ENCODE measurements around the gene BTG1.
A peak's percentile ranks its signal among the peaks of the same experiment; 100 is the strongest.
"Not testable (repeated sequence)": the region's sequence is repeated elsewhere in the genome, so short reads cannot be mapped to it uniquely, and the experiment has no call there.

The BTG1 gene

DNA sequence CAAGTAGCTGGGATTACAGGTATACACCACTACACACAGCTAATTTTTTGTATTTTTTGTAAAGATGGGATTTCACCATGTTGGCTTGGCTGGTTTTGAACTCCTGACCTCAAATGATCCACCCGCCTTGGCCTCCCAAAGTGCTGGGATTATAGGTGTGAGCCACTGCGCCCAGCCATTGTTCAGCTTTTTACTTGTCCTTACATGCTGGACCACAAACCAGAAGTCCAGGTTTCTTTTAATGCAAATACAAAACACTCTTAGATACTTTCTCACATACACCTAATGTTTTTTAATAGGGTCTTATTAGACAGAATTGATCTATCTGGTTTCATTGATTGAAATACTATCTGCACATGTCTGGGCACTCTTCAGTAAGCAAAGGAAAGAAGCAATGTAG is 40.5 kb downstream of the BTG1 start:
- ATAC-seq, result no peak
- Mint-ChIP-seq H3K27me3 (no peaks in the 10 kb centered on the region), H3K4me3 (no peak overlapping the region), H3K36me3 (peaks cover 11% of the 10 kb centered on the region), H3K27ac (no peak overlapping the region), H3K4me1 (peaks cover 36% of the 10 kb centered on the region), H3K9me3 (peaks cover 7% of the 10 kb centered on the region)

DNA sequence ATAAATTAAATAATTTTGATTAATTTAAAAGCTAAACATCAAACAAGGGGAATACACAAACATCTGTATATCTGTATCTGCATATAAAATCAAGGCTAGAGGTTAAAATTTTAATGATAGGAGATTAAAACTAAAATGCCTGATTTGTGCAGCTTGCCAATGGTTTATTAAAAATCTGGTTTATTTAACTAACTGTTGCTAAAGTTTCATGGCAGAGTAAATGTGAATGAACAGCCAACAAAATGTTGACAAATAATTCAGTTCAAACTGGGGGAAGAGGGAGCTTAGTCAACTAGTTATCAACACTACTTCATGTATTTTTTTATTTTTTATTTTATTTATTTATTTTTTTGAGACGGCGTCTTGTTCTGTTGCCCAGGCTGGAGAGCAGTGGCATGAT is 43.0 kb downstream of the BTG1 start:
- ATAC-seq, result no peak
- no peak overlapping the region for H3K4me3 Mint-ChIP-seq
- no peaks in the 10 kb centered on the region for H3K27me3 Mint-ChIP-seq
- H3K36me3 Mint-ChIP-seq, result peaks cover 19% of the 10 kb centered on the region
- no peak overlapping the region for H3K27ac Mint-ChIP-seq
- peaks cover 22% of the 10 kb centered on the region for H3K4me1 Mint-ChIP-seq
- peaks cover 13% of the 10 kb centered on the region for H3K9me3 Mint-ChIP-seq

DNA sequence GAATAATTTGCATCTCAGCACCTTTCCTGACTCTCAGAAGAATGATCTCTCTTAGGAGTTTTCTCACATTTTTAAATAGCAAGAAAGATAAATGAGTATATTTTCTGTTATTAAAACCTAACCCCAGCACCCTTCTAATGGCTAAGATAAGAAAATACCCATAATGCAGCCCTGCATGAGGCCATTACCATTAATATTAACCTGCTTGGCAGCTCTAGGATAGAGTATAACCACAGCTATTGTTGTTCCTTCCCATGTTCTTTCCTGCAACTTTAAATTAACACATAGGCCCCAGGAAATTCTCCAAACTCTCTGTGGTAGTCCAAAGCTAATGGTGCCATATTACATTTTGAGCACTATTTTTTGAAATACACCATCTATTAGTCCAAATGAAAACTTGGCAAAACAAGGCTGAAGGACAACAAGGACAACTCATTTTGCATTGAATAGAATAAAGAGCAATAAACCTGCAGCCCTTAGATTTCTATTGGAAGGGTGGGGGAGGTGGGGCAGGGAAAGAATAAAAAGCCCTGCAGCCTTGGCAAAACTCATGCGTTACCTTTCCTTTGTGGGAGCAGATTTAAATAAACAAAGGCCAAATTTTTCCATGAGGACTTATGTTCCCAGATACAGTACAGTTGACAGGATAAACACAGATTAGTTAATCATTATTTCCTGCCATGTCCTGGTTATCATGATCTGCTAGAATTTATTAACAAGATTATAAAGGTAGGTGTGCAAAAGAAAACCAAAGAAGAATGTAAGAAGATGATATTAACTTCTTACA is 46.9 kb downstream of the BTG1 start:
- ATAC-seq, result no peak
- Mint-ChIP-seq H3K36me3 (peaks cover 19% of the 10 kb centered on the region), H3K27ac (no peak overlapping the region)

DNA sequence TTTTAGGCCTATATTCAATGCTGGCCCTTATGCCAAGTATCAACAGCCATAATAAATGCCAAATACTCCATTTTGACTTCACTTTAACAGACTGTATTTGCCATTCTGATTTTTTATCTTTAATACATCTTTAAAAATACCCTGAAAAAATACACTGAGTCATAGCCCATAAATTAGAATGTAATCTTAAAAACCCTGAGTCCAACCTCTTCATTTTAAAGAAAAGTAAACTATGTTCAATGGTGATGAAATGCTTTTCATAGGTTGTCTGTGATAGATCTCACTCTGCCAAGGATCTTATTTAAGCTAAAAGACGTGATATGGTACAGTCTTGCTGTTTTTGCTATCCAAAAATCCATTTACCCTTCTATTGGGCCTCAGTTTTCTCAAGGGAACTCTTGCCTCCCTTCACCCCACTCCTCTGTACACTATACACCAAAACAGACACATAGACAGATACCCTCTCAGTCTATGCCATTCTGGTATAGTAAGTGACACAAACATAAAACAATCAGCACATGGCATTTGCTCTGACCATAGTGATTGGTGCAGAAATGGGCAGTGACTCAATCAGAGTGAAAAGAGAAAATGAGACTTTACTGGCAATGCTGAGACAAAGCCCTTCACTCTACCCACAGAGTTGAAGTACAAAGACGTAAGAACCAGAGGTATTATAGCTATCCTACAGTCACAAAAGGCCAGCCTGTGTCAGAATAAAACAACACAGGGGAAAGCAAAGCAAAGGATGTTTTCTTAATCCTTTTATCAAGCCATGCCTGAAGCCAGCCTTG is 49.1 kb downstream of the BTG1 start:
- Mint-ChIP-seq H3K36me3 (peaks cover 19% of the 10 kb centered on the region), H3K9me3 (peaks cover 13% of the 10 kb centered on the region), H3K27me3 (no peaks in the 10 kb centered on the region), H3K4me1 (peaks cover 17% of the 10 kb centered on the region), H3K4me3 (no peak overlapping the region), H3K27ac (no peak overlapping the region)
- no peak for ATAC-seq

More for the DNA sequence above, 46.9 kb downstream of the BTG1 start:
- peaks cover 17% of the 10 kb centered on the region for H3K4me1 Mint-ChIP-seq
- H3K27me3 Mint-ChIP-seq, result no peaks in the 10 kb centered on the region
- H3K4me3 Mint-ChIP-seq, result no peak overlapping the region
- peaks cover 13% of the 10 kb centered on the region for H3K9me3 Mint-ChIP-seq

DNA sequence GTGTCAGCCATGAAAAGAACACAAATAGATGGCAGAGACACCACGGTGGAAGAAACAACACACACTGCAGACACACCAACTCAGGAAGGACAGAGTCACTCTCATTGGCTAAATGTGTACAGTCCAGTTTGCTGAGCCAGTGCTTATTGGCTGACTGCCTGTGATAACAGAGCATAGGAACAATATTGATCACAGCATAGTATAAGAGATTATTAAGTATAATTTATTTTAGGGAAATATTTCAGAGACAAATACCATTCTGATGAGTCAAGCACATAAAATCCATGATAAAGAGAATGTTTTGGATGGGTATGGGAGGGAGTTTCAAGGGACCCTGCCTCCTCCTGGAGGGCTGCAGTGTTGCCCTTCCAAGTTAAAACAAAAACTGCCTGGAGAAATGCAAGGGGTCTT is 50.9 kb downstream of the BTG1 start:
- Mint-ChIP-seq H3K9me3 (peaks cover 4% of the 10 kb centered on the region), H3K27ac (peak overlapping the region; percentile 27), H3K4me3 (no peak overlapping the region), H3K4me1 (peaks cover 11% of the 10 kb centered on the region), H3K36me3 (peaks cover 4% of the 10 kb centered on the region), H3K27me3 (no peaks in the 10 kb centered on the region)
- ATAC-seq, result no peak

DNA sequence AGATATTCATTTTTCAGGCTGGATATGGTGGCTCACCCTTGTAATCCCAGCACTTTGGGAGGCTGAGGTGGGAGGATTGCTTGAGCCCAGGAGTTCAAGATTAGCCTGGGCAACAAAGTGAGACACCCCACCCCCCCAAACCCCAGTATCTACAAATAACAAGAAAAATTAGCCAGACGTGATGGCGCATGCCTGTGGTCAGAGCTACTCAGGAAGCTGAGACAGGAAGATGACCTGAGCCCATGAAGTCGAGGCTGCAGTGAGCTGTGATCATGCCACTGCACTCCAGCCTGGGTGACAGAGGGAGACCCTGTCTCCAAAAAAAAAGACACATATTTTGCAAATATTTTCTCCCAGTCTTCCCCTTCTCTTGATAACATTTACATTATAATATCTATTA is 51.3 kb downstream of the BTG1 start:
- not testable (repeated sequence) for H3K36me3 Mint-ChIP-seq, H3K4me3 Mint-ChIP-seq, H3K9me3 Mint-ChIP-seq, H3K27me3 Mint-ChIP-seq
- peak overlapping the region; percentile 27 for H3K27ac Mint-ChIP-seq
- ATAC-seq, result peak; percentile 55
- peaks cover 12% of the 10 kb centered on the region for H3K4me1 Mint-ChIP-seq

Measured in stimulated activated memory B cell treated with anti-CD40 and anti-IgM and Interleukin-4, amounts not matched to agents 10 μg/mL and 1 μg/mL and 100 μg/mL, for 72 hours (primary cell).